Renal cortex interstitium (tissue), 11 donors: ENCODE data around the gene CYP26B1. TPM values are rescaled to one million over a fixed set of nuclear protein-coding genes. Genes with fewer than 3 reads are reported as not detected.

Source experiments
- DNase-seq, 11 donors: peaks; one replicate each; pipeline ENCODE4 v3.0.0-alpha.2; 2013; ENCODE audit warnings: low read depth in 9 of 11, low spot score in 4 of 11; ENCODE audit errors: extremely low read depth in 1 of 11
- polyA plus RNA-seq, 3 donors: library from polyadenylated mRNA; unstranded; fragments of 120-200 nt; gene quantifications; one replicate each; pipeline ENCODE4 v1.2.1, GENCODE V29; 2013; ENCODE audit not compliant: insufficient read length in 3 of 3

Gene CYP26B1
- polyA plus RNA-seq, 3 donors = 13.5 to 32.2 (median 17.5) TPM

DNA sequence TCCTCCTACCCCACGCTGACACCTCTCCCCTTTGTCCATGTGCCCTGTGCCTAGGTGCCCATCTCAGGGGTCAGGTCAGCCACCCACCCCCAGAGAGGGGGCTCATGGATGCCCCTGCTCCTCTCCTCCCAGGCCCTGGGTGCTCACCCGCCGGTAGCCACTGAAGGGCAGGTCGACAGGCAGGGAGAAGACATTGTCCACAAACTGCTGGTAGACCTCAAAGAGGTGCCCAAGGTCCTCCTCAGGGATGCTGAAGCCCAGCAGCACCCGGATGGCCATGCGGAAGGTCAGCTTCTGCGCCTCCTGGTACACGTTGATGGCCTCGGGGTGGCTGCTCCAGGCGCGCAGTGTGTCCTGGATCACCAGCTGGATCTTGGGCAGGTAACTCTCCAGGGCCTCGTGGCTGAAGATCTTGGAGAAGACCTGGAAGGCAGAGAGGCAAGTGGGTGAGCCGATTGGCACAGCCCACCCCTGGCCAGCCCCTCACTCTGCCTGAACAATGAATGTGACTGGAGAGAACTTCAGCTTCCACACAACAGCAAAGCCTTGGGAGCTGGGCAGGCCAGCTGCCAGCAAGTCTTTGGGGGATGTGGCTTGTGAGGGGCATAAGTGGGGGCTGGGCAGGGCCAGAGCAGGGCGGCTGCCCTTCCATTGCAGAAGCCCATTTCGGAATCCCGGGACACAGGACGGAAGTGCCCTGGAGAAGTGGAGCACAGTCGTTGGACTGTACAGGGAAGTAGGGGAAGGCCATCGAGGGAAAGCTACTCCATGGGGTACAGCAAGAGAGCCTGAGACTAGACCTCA, 12.5 kb downstream of the CYP26B1 start:
- DNase-seq = no peak

DNA sequence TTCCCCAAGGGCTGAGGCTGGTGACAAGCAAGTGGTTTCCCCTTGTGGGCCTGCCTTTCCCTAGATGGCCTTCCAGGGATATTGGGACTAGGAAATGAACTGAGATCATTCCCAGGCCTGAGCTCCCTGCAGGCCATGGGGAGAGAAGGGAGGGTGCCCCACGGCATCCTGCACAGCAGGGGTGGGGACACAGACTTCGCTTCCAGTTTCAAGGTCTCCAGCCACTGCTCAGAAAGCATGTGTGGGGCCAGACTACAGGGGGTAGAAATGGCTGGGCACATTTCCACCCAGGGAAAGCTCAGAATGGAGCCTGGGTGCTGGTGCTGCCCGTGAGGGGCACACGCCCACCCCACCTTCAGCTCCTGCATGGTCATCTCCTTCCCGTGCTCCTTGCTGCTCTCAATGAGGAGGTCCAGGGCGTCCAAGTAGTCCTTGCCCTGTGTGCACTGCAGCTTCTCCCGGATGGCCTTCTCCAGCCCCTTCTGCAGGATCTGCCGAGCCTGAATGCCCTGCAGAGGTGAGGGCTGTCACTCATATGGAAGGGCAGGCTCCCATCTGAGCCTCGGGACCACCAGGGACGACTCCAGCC, 13.2 kb downstream of the CYP26B1 start:
- DNase-seq = no peak

GRCh38 chr2:72133721-72134407, 13.8 kb downstream of the CYP26B1 start:
- DNase-seq = no peak

GRCh38 chr2:72132981-72133720, 14.5 kb downstream of the CYP26B1 start:
- no peak for DNase-seq

DNA sequence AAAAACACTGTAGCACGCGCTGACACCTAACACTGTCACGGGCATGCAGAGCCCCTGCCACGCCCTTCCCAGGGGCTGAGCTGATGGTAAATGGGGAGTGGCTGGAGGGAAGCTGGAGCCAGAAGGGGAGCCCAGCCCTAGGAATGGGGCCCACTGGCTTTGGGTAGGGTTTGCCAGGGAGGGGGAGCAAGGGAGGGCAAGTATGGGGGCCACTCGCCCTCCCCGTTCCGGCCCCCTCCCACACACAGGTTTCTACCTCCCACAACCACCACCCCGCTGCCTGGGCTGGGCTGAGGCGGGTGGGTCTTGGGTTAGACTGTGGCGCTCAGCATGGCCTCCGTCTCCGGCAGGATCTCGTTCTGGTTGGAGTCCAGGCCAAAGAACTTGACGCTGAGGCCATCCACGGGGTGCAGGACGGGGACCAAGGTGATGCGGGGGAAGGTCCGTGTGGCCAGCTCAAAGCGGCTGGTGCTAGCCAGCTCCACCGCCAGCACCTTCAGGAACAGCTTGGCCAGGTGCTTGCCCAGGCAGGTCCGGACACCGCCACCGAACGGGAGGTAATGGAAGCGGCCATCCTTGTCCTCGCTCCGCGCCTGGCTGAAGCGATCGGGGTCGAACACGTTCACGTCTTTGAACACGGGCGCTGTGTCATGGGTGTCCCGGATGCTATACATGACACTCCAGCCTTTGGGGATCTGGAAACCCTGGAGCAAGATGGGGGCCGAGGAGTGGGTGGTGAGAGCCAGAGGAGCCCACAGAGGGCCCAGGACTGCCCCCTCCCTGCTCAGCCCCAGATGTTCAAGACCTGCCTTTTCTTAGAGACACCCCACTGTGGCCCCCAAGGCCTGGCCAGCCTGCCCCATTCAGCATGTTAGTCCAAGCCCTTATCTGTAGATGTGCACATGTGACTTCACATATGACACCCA, 15.5 kb downstream of the CYP26B1 start:
- DNase-seq = no peak

DNA sequence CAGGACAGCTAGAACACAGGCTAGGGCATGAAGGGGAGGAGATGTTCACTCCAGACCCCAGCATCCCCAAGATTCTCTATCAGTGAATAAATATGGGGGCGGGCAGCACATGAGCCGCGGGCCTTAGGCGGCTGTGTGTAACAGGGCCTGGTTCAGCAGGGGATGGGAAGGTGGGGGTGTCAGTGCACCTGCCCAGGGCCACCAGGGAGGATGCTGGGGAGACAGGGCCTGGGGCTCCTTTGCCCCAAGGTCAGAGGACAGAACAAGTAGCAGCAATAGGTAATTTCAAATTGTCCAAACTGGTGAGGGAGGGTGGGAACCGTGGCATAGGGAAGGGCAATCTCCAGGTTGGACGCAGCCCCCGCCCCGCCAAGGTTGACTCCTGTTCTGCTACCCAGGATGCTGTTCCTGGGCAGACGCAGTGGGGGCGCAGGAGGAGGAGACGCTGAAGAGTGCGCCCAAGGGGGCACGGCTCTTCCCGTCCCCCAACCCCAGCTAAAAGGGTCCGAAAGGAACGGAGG, 16.2 kb downstream of the CYP26B1 start:
- no peak for DNase-seq

DNA sequence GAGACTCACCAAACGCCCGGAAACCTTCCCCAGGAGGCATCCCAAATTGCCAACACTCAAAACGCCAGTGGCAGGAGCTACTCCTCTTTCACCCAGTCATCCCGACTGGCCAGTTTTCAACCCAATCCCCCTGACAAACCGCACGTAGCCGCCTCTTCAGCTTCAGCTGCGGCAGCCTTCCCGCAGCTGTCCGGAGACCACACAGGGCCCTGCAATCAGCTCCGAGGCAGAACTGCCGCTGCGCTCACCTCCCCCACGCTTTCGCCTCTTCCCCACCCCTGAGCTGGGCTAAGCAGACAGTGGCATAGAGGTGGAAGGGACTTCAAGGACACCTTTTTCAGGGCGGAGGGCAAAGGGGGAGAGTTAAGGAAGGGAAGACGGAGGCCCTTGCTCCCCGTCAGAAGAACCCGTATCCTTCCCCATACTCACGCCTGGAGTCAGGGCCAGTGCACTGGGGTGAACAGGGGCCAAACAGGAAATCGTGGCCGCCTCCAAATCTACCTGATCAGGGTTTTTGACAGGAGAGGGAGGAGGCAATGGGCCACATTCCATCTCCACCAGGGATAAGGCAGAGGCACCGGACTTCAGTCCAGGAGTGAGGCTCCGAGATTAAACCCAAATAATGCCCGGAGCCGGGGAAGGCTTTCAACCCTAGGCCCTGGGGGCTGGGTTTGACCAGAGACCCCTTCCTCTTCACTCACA, 16.9 kb downstream of the CYP26B1 start:
- no peak for DNase-seq

- DNase-seq = no peak
Measured at GRCh38 chr2:72129681-72130340, 17.9 kb downstream of the CYP26B1 start.

DNA sequence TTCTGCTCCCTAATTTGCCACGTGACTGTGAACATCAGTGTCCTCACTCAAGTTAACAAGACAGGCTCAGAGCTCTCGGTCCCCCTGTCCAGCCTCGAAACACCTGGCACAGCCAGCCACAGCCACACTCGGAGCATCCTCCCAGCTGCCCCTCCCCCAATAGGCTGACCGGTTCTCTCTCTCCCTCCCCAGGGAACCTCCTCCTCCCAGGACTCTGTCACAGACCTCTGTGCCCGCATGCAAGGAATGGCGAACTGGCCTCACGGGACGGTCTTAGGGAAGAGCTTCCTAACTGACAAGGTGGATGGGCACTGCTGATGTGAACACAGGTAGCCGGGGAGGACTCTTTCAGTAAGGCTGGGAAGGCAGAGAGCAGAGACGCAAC, 18.8 kb downstream of the CYP26B1 start:
- no peak for DNase-seq

GRCh38 chr2:72128059-72128842, 19.4 kb downstream of the CYP26B1 start:
- DNase-seq = no peak

DNA sequence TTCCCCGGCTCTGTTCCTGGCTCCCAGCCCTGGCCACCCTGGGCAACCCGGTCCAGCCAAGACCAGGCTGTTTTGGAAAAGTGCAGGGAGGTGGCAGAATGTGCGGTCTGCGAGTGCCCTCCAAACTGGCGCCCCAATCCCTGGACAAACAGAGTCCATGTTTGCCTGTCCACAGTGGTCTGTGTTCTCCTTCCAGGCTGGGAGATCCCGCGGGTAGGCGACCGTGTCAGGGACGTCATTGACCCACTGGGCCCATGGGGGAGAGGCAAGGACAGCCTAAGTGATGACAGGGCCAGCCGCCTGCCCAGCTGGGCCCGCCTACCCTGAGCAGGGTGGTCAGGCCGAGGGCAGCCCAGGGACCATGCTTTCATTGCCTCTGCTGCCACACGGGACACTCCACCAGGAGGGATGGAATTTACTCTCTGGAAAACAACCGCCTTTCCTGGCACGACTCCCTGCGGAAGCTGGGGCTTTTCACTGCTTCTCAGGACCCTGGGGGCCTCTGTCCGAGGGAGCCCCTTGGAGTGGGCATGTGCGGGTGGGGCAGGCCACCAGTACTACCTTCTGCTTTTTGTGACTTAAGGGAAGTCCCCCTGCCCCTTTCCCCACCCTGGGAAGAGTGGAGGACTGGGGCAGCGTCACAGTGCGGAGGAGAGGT, 20.1 kb downstream of the CYP26B1 start:
- no peak for DNase-seq

DNA sequence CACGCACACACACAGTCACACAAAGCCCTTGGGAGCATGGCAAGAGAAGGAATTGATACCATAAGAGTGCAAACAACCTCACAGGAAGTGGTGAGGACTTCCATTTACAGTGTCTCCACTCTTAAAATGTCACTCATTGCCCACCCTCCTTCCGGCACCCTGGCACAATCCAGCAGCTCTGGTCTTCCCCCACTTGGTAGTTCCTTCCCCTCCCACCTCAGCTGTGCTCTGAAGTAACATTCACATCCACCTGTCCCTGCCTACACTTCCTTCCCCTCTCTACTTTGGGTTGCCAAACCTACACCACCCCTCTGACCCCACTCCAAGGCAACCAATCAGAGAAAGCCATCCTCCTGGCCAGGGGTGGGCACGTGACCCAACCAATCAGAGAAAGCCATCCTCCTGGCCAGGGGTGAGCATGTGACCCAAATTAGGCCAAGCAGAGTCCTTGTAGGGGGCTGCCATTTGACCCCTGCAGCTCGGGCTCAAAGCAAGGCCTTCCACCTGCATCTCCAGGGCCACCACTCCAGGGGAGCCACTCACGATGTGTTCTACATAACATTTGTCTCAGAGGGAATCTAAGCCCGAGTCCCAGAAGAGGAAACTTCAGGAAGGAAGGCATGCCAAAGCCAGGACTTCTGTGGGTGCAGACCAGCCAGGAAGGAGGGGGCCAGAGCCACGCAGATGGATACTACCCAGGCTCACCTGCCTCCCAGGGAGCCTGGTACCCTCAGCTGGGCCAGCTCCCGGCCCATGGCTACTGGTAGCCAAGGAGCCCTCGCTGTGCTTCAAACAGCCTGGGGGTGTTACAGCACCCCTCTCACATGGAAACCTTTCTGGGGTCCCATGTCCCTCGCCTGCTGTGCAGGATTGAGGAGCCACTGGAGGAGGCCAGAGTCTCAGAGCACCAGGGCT, 21.2 kb downstream of the CYP26B1 start:
- no peak for DNase-seq

GRCh38 chr2:72124376-72124775, 23.3 kb downstream of the CYP26B1 start:
- no peak for DNase-seq

DNA sequence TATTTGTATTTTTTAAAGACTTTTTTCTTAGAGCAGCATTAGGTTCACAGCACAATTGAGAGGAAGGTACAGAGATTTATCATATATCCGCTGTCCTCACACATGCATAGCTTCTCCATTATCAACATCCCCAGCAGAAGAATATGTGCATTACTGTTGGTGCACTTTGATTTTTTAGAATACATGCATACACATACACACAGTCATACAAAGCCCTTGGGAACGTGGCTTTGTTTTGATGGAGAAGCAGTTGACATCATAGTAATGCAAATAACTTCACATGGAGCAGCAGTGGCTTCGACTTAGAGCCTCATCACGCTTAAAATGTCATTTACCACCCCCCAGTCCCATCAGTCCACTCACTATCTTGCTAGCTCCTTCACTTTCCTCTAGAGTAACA, 26.5 kb downstream of the CYP26B1 start:
- DNase-seq = no peak

GRCh38 chr2:72118951-72119350, 28.7 kb downstream of the CYP26B1 start:
- no peak for DNase-seq
